CD4-positive, alpha-beta T cell treated with Interleukin-6 at 100 ng/mL for 8 hours (primary cell): Measurements from ENCODE around the gene NACA2.
"Not testable (repeated sequence)": the region's sequence is repeated elsewhere in the genome, so short reads cannot be mapped to it uniquely, and the experiment has no call there.

Experiments
- DNase-seq: peaks from one replicate; pipeline ENCODE4 v3.0.0-alpha.2; 2020; ENCODE audit warnings: mixed read lengths, low spot score

NACA2 gene

GRCh38 chr17:61591018-61591417 lies at the start of gene NACA2:
NACA2 (minus strand) TSS chr17:61591219; CDS start chr17:61591180, 39 bp downstream.
- no peak for DNase-seq

DNA sequence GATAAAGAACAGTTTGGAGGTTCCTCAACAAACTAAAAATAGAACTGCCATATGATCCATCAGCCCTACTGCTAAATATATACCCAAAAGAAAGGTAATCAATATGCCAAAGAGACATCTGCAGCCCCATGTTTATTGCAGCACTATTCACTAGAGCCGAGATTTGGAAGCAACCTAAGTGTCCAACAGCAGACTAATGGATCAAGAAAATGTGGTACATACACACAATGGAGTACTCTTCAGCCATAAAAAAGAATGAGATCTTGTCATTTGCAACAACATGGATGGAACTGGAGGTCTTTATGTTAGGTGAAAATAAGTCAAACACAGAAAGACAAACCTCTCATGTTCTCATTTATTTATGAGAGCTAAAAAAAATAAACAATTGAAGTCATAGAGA lies 48.8 kb upstream of the NACA2 start:
- DNase-seq = no peak

DNA sequence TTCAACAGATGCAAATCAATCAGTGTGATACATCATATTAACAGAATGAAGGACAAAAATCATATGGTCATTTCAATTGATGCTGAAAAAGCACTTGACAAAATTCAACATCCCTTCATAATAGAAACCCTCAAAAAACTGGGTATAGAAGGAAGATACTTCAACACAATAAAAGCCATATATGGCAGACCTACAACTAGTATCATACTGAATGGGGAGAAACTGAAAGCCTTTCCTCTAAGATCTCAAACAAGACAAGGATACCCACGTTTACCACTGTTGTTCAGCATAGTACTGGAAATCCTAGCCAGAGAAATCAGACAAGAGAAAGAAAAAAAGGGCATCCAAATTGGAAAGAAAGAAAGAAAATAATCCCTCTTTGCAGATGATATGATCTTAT lies 47.1 kb upstream of the NACA2 start:
- no peak for DNase-seq

- peak; percentile 29 for DNase-seq
Observed at GRCh38 chr17:61635913-61636432, 45.0 kb upstream of the NACA2 start.

DNA sequence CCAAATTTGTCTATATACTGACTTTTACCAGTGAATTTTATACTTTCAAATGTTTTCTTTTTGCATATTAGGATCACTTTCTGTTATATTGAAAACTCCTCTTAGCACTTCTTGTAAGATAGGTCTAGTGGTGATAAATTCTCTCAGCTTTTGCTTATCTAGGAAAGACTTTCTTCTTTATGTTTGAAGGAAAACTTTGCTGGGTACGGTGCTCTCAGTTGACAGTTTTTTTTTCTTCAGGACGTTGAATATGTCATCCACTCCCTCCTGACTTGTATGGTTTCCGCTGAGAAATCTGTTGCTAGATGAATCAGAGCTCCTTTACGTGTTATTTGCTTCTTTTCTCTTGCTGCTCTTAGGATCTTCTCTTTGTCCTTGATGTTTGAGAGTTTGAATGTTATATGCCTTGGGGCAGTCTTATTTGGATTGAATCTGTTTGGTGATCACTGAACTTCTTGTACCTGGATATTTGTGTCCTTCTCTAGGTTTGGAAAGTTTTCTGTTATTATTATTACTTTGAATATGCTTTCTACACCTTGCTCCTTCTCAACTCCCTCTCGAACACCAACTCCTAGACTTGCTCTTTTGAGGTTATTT lies 44.0 kb upstream of the NACA2 start:
- DNase-seq = no peak

- DNase-seq = no peak
Observed at GRCh38 chr17:61634011-61634539, 43.1 kb upstream of the NACA2 start.

DNA sequence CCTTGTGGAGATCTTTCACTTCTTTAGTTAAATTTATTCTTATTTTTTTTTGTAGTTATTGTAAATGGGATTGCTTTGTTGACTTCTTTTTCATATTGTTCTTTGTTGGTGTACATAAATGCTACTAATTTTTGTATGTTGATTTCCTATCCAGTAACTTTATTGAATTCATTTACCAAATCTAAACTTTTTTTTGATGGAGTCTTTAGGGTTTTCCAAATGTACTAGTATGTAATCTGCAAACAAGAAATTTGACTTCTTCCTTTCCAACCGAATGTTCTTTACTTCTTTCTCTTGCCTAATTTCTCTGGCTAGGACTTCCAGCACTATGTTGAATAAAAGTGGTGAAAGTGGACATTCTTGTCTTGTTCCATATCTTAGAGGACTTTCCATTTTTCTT lies 41.8 kb upstream of the NACA2 start:
- no peak for DNase-seq

DNA sequence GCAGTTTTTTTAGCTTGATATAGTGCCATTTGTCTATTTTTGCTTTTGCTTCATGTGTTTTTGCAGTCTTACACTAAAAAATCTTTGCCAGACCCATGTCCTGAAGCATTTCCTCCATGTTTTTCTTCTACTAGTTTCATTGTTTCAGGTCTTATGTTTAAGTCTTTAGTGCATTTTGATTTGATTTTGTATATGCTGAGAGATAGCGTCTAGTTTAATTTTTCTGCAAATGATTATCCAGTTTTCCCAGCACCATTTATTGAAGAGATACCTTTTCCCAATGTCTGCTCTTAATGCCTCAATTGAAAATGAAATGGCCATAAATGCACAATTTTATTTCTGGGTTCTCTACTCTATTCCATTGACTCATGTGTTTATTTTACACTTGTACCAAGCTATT lies 40.8 kb upstream of the NACA2 start:
- DNase-seq = no peak

- DNase-seq = not testable (repeated sequence)
Observed at GRCh38 chr17:61628158-61628557, 37.1 kb upstream of the NACA2 start.

- no peak for DNase-seq
Observed at GRCh38 chr17:61627658-61628057, 36.6 kb upstream of the NACA2 start.

- DNase-seq = no peak
Observed at GRCh38 chr17:61627125-61627524, 36.1 kb upstream of the NACA2 start.

DNA sequence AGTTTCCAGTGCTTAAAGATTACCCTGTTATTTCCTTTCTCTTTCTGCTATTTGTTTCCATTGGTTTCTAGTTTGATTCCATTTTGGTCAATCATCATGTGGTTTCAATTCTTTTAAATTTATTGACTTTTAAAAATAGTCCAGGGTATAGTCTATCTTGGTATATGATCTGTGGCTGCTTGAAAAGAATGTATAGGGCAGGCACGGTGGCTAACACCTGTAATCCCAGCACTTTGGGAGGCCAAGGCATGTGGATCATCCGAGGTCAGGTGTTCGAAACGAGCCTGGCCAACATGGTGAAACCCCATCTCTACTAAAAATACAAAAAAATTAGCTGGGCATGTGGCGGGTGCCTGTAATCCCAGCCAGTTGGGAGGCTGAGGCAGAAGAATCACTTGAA lies 34.5 kb upstream of the NACA2 start:
- no peak for DNase-seq

DNA sequence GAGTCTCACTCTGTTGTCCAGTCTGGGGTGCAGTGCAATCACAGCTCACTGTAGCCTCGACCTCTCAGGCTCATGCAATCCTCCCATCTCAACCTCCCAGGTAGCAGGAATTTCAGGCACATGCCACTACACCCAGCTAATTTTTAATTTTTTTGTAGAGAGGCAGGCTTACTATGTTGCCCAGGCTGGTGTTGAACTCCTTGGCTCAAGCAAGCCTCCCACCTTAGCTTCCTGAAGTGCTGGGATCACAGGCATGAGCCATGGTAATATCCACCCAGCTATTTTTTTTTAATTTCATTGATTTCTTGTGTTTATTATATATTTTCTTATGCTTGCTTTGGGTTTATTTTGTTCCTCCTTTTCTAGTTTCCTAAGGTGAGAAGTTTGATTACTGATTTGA lies 33.9 kb upstream of the NACA2 start:
- no peak for DNase-seq

DNA sequence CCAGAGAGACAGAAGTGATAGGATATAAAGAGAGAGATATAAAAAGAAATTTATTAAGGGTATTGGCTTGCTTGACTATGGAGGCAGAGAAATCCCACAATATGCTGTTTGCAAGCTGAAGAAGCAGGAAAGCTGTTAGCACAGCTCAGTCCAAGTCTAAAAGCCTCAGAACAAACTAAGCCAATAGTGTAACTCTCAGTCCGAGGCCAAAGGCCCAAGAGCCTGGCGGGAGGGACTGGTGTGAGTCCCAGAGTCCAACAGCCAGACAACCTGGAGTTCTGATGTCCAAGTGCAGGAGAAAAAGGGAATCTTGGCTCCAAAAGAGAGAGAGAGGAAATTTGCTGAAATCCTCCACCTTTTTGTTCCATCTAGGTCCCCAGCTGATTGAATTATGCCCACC lies 30.3 kb upstream of the NACA2 start:
- DNase-seq = no peak

DNA sequence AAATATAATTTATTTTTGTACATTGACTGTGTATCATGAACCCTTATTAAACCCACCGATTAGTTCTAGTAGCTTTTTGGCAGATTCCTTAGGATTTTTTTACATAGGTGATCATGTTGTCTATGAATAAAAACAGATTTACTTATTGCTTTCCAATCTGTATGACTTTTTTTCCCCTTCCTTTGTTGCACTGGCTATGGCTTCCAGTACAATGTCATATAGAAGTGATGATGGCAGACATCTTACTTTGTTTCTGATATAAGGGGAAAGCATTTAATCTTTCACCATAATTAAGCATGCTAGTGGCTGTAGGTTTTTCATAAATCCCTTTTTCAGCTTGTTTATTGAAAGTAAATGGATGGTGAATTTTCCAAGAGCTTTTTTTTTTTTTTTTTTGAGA lies 28.9 kb upstream of the NACA2 start:
- no peak for DNase-seq

GRCh38 chr17:61619493-61619892 lies 28.5 kb upstream of the NACA2 start:
- no peak for DNase-seq

GRCh38 chr17:61618950-61619349 lies 27.9 kb upstream of the NACA2 start:
- DNase-seq = no peak

- DNase-seq = no peak
Observed at GRCh38 chr17:61617330-61617729, 26.3 kb upstream of the NACA2 start.

- DNase-seq = no peak
Observed at GRCh38 chr17:61616783-61617182, 25.8 kb upstream of the NACA2 start.

GRCh38 chr17:61614219-61614618 lies 23.2 kb upstream of the NACA2 start:
- no peak for DNase-seq

- no peak for DNase-seq
Observed at GRCh38 chr17:61611323-61611722, 20.3 kb upstream of the NACA2 start.

GRCh38 chr17:61605692-61606091 lies 14.7 kb upstream of the NACA2 start:
- no peak for DNase-seq

GRCh38 chr17:61601297-61601696 lies 10.3 kb upstream of the NACA2 start:
- no peak for DNase-seq

DNA sequence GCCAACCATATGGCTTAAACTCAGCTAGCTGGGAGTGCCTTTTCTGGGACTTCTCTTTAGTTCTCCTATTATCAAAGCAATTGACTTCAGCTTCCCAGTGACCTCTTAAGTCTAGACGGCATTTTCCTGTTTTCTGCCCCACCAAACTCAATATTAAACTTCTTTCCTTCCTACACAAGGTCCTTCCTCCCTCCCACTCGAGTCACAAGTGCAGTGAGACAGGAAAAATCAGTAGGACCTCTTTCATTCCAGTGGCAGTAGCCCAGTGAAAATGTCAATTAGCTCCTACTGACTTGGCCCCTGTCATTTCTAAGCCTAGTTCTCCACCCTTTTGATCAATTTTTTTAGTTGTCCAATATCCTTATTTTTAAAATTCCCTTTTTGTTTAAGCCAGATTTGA lies 9.6 kb upstream of the NACA2 start:
- DNase-seq = no peak
